HepG2 (cell line): ENCODE measurements around the gene NHERF2. TPM values are rescaled to one million over a fixed set of nuclear protein-coding genes. Genes with fewer than 3 reads are reported as not detected.
A peak's percentile ranks its signal among the peaks of the same experiment; 100 is the strongest.

Experiments
- ZKSCAN5 ChIP-seq: sonication (generic); formaldehyde crosslinking; IDR thresholded peaks from 2 replicates; pipeline ENCODE4 v1.5.1; 2020; ENCODE audit warnings: mild to moderate bottlenecking, missing genetic modification reagents
- ZNF589 ChIP-seq: sonication (generic); formaldehyde crosslinking; conservative IDR thresholded peaks from 2 replicates; pipeline ENCODE4 v1.8.0; 2022; ENCODE audit warnings: mild to moderate bottlenecking, moderate library complexity, missing genetic modification reagents
- ZNF761 ChIP-seq: sonication (generic); formaldehyde crosslinking; conservative IDR thresholded peaks from 2 replicates; pipeline ENCODE4 v1.4.0; 2020; ENCODE audit warnings: mild to moderate bottlenecking, missing genetic modification reagents
- polyA plus RNA-seq, 8 experiments: library from polyadenylated mRNA; depleted of rRNA in 3 of 8; stranded (reverse) in 7 of 8; unstranded in 1 of 8; fragments of >200 nt; fragmentation: Illumina TruSeq in 4 of 8; extraction: Trizol in 4 of 8; gene quantifications; 2 replicates each; pipeline versions ENCODE4 v1.2.1 to v1.2.3, GENCODE V29; 2011 to 2016; ENCODE audit warnings: low read depth in 4 of 8, missing spikeins in 1 of 8, mixed read lengths in 1 of 8; ENCODE audit not compliant: insufficient read depth in 1 of 8
- total RNA-seq, 5 experiments: library from RNA; depleted of rRNA; stranded (reverse); fragments of >200 nt; fragmentation: Illumina TruSeq; extraction: Trizol; gene quantifications; 2 replicates each; pipeline ENCODE4 v1.2.3, GENCODE V29; 2016; ENCODE audit warnings: low read depth in 1 of 5
- TF ChIP-seq, protein P1 (sequence below), 2 experiments: sonication (generic) in 1 of 2; formaldehyde crosslinking in 1 of 2; IDR thresholded peaks; 2 replicates each; pipeline versions ENCODE4 v1.6.1 to v1.9.0; 2014 to 2022; ENCODE audit warnings: antibody characterized with exemption in 1 of 2, borderline replicate concordance in 1 of 2, inconsistent platforms in 1 of 2, low read depth in 1 of 2, missing genetic modification reagents in 1 of 2
- TF ChIP-seq, protein P2 (sequence below): sonication (generic); formaldehyde crosslinking; IDR thresholded peaks from 2 replicates; pipeline ENCODE4; 2020; ENCODE audit warnings: missing genetic modification reagents, mild to moderate bottlenecking, borderline replicate concordance
- TF ChIP-seq, protein P3 (sequence below): sonication (generic); formaldehyde crosslinking; IDR thresholded peaks from 2 replicates; pipeline ENCODE4 v1.4.0; 2020; ENCODE audit warnings: mild to moderate bottlenecking, missing genetic modification reagents
- TF ChIP-seq, protein P4 (sequence below): sonication (generic); formaldehyde crosslinking; IDR thresholded peaks from 2 replicates; pipeline ENCODE4 v1.4.0; 2020; ENCODE audit warnings: missing genetic modification reagents
- TF ChIP-seq, protein P5 (sequence below): sonication (generic); formaldehyde crosslinking; IDR thresholded peaks from 2 replicates; pipeline ENCODE4 v1.5.1; 2020; ENCODE audit warnings: mild to moderate bottlenecking, moderate library complexity, missing genetic modification reagents
- TF ChIP-seq, protein P6 (sequence below): sonication (generic); formaldehyde crosslinking; IDR thresholded peaks from 2 replicates; pipeline ENCODE4 v1.5.0; 2020; ENCODE audit warnings: missing genetic modification reagents

Gene NHERF2
- total and polyA plus RNA-seq, 2 of the 13 experiments (the other 11 are each of a cell fraction or from before 2014, with no cell fraction given), result 23.7 to 39.3 TPM

DNA sequence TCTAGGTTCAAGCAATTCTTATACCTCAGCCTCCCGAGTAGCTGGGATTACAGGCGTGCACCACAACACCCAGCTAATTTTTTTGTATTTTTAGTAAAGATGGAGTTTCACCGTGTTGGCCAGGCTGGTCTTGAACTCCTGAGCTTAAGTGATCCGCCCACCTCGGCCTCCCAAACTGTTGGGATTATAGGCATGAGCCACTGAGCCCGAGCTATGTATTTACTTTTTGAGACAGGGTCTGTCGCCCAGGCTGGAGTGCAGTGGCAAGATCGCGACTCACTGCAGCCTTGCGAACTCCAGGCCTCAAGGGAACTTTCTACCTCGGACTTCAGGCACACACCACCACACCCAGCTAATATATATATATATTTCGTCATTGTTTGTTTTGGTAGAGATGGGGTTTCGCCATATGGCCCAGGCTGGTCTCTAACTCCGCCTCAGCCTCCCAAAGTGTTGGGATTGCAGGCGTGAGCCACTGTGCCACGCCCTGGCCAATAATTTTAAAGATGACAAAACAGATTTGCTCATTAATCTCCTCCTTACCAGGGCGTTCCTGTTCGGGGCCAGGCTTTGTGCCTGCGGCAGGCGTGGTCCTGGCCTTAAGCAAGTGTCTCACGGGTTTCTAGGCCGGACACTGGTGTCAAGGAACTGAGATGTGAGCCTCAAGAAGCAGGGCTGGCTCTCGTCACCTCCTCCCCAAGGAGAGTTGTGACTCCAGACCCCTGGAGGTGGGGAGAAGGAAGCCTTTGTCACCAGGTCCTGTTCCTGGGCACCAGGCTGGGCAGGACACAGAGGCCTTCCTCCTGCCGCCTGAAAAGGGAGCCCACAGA is 11.4 kb upstream of the NHERF2 start (continued):
- TF ChIP-seq, protein P1, sequence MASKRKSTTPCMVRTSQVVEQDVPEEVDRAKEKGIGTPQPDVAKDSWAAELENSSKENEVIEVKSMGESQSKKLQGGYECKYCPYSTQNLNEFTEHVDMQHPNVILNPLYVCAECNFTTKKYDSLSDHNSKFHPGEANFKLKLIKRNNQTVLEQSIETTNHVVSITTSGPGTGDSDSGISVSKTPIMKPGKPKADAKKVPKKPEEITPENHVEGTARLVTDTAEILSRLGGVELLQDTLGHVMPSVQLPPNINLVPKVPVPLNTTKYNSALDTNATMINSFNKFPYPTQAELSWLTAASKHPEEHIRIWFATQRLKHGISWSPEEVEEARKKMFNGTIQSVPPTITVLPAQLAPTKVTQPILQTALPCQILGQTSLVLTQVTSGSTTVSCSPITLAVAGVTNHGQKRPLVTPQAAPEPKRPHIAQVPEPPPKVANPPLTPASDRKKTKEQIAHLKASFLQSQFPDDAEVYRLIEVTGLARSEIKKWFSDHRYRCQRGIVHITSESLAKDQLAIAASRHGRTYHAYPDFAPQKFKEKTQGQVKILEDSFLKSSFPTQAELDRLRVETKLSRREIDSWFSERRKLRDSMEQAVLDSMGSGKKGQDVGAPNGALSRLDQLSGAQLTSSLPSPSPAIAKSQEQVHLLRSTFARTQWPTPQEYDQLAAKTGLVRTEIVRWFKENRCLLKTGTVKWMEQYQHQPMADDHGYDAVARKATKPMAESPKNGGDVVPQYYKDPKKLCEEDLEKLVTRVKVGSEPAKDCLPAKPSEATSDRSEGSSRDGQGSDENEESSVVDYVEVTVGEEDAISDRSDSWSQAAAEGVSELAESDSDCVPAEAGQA (IDR thresholded peaks at IDR 0.05; ENCODE audit: low read depth), result no peak
- TF ChIP-seq, protein P1 (CRISPR knock-in tag; IDR thresholded peaks at IDR 0.05; ENCODE audit: borderline replicate concordance), result no peak
- TF ChIP-seq, protein P2, sequence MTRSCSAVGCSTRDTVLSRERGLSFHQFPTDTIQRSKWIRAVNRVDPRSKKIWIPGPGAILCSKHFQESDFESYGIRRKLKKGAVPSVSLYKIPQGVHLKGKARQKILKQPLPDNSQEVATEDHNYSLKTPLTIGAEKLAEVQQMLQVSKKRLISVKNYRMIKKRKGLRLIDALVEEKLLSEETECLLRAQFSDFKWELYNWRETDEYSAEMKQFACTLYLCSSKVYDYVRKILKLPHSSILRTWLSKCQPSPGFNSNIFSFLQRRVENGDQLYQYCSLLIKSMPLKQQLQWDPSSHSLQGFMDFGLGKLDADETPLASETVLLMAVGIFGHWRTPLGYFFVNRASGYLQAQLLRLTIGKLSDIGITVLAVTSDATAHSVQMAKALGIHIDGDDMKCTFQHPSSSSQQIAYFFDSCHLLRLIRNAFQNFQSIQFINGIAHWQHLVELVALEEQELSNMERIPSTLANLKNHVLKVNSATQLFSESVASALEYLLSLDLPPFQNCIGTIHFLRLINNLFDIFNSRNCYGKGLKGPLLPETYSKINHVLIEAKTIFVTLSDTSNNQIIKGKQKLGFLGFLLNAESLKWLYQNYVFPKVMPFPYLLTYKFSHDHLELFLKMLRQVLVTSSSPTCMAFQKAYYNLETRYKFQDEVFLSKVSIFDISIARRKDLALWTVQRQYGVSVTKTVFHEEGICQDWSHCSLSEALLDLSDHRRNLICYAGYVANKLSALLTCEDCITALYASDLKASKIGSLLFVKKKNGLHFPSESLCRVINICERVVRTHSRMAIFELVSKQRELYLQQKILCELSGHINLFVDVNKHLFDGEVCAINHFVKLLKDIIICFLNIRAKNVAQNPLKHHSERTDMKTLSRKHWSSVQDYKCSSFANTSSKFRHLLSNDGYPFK (CRISPR knock-in tag), result peak; percentile 31; the same call in 1 of the 2 replicates
- TF ChIP-seq ZKSCAN5 (CRISPR knock-in tag) (no peak), ZNF589 (CRISPR knock-in tag) (no peak), ZNF761 (CRISPR knock-in tag) (no peak)
- TF ChIP-seq, protein P3, sequence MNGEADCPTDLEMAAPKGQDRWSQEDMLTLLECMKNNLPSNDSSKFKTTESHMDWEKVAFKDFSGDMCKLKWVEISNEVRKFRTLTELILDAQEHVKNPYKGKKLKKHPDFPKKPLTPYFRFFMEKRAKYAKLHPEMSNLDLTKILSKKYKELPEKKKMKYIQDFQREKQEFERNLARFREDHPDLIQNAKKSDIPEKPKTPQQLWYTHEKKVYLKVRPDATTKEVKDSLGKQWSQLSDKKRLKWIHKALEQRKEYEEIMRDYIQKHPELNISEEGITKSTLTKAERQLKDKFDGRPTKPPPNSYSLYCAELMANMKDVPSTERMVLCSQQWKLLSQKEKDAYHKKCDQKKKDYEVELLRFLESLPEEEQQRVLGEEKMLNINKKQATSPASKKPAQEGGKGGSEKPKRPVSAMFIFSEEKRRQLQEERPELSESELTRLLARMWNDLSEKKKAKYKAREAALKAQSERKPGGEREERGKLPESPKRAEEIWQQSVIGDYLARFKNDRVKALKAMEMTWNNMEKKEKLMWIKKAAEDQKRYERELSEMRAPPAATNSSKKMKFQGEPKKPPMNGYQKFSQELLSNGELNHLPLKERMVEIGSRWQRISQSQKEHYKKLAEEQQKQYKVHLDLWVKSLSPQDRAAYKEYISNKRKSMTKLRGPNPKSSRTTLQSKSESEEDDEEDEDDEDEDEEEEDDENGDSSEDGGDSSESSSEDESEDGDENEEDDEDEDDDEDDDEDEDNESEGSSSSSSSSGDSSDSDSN, result 0 out of 2 replicates have a peak, but pooled peaks have one; percentile 21
- TF ChIP-seq, protein P4, sequence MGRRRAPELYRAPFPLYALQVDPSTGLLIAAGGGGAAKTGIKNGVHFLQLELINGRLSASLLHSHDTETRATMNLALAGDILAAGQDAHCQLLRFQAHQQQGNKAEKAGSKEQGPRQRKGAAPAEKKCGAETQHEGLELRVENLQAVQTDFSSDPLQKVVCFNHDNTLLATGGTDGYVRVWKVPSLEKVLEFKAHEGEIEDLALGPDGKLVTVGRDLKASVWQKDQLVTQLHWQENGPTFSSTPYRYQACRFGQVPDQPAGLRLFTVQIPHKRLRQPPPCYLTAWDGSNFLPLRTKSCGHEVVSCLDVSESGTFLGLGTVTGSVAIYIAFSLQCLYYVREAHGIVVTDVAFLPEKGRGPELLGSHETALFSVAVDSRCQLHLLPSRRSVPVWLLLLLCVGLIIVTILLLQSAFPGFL, result no peak
- TF ChIP-seq, protein P5, sequence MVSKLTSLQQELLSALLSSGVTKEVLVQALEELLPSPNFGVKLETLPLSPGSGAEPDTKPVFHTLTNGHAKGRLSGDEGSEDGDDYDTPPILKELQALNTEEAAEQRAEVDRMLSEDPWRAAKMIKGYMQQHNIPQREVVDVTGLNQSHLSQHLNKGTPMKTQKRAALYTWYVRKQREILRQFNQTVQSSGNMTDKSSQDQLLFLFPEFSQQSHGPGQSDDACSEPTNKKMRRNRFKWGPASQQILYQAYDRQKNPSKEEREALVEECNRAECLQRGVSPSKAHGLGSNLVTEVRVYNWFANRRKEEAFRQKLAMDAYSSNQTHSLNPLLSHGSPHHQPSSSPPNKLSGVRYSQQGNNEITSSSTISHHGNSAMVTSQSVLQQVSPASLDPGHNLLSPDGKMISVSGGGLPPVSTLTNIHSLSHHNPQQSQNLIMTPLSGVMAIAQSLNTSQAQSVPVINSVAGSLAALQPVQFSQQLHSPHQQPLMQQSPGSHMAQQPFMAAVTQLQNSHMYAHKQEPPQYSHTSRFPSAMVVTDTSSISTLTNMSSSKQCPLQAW (CRISPR knock-in tag), result no peak; the same call in 1 of the 2 replicates
- TF ChIP-seq, protein P6, sequence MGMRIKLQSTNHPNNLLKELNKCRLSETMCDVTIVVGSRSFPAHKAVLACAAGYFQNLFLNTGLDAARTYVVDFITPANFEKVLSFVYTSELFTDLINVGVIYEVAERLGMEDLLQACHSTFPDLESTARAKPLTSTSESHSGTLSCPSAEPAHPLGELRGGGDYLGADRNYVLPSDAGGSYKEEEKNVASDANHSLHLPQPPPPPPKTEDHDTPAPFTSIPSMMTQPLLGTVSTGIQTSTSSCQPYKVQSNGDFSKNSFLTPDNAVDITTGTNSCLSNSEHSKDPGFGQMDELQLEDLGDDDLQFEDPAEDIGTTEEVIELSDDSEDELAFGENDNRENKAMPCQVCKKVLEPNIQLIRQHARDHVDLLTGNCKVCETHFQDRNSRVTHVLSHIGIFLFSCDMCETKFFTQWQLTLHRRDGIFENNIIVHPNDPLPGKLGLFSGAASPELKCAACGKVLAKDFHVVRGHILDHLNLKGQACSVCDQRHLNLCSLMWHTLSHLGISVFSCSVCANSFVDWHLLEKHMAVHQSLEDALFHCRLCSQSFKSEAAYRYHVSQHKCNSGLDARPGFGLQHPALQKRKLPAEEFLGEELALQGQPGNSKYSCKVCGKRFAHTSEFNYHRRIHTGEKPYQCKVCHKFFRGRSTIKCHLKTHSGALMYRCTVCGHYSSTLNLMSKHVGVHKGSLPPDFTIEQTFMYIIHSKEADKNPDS (CRISPR knock-in tag), result no peak
